ENCODE data around the gene KRTAP21-3.

KRTAP21-3 gene

DNA sequence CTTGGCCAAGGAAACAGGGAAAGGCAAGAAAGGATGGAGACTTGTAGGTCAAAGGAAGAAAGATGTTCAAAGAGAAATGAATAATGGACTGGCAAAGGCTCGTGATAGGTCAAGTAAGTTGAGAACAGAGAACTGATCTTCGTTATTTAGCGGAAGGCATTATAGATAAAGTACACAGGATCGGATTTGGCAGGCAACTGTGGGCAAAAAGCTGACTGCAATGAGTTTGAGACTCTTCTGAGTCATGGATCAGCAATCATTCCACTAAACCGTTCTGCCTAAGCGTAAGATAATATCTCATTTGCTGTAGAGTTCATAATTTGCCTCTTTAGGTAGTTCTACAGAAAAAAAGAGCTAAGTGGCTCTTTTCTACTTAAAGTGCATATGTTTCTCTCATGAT lies 34.1 kb downstream of the KRTAP21-3 start:
- Histone ChIP-seq H3K79me2 (ENCODE audit: low read length) (no peaks in the 10 kb centered on the region), H3K4me1 (ENCODE audit: low read length) (peaks cover 14% of the 10 kb centered on the region), H3K4me3 (ENCODE audit: low read length) (no peak overlapping the region), H4K20me1 (ENCODE audit: insufficient read depth, low read length) (no peaks in the 10 kb centered on the region), H3K27me3 (ENCODE audit: low read depth, low read length) (no peaks in the 10 kb centered on the region), H3K9me3 (ENCODE audit: insufficient read depth, low read length) (no peaks in the 10 kb centered on the region), H3K9ac (ENCODE audit: low read length) (no peak overlapping the region), H3K36me3 (replicated peaks; ENCODE audit: low read depth, low read length) (no peaks in the 10 kb centered on the region), H3K27ac (ENCODE audit: low read length) (no peak overlapping the region), H3K4me2 (ENCODE audit: low read length) (no peak overlapping the region), H2AFZ (ENCODE audit: low read depth, low read length) (no peak overlapping the region)
- TF ChIP-seq CTCF (IDR thresholded peaks at IDR 0.05; ENCODE audit: low read depth, low read length) (no peak), EZH2phosphoT487 (IDR thresholded peaks at IDR 0.05; ENCODE audit: low read depth) (no peak)

GRCh38 chr21:30680586-30680985 lies 38.0 kb downstream of the KRTAP21-3 start:
- TF ChIP-seq CTCF (IDR thresholded peaks at IDR 0.05; ENCODE audit: low read depth, low read length) = no peak
- no peak for TF ChIP-seq EZH2phosphoT487 (IDR thresholded peaks at IDR 0.05; ENCODE audit: low read depth)
- no peak overlapping the region for H3K4me3 ChIP-seq (ENCODE audit: low read length)
- H2AFZ ChIP-seq (ENCODE audit: low read depth, low read length) = no peak overlapping the region
- H3K27ac ChIP-seq (ENCODE audit: low read length) = no peak overlapping the region
- no peaks in the 10 kb centered on the region for H3K36me3 ChIP-seq (replicated peaks; ENCODE audit: low read depth, low read length)
- no peaks in the 10 kb centered on the region for H3K9me3 ChIP-seq (ENCODE audit: insufficient read depth, low read length)
- H3K9ac ChIP-seq (ENCODE audit: low read length) = no peak overlapping the region
- no peaks in the 10 kb centered on the region for H3K27me3 ChIP-seq (ENCODE audit: low read depth, low read length)
- H3K79me2 ChIP-seq (ENCODE audit: low read length) = no peaks in the 10 kb centered on the region
- H3K4me2 ChIP-seq (ENCODE audit: low read length) = no peak overlapping the region
- no peaks in the 10 kb centered on the region for H3K4me1 ChIP-seq (ENCODE audit: low read length)
- no peaks in the 10 kb centered on the region for H4K20me1 ChIP-seq (ENCODE audit: insufficient read depth, low read length)

DNA sequence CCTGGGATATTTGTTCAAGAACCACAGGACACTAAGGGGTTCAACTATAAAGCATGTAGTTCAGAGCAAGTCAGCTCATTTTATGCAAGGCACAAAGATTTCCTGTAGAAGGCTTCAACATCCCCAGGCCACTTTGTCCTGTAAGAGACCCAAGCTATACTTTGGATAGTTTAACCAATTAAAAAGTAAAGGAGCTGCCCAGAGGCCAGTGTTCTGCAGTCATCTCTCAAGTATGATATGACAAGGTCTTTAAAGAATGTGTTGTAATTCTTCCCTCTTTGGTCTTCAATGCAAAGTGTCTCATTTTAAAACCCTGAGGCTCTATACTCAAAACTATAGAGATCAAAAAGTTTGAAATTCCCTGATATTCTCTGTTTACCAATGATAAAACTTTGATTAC lies 41.8 kb downstream of the KRTAP21-3 start:
- H3K27me3 ChIP-seq (ENCODE audit: low read depth, low read length) = no peaks in the 10 kb centered on the region
- H3K9ac ChIP-seq (ENCODE audit: low read length) = no peak overlapping the region
- no peak for TF ChIP-seq CTCF (IDR thresholded peaks at IDR 0.05; ENCODE audit: low read depth, low read length)
- TF ChIP-seq EZH2phosphoT487 (IDR thresholded peaks at IDR 0.05; ENCODE audit: low read depth) = no peak

GRCh38 chr21:30674312-30674711 lies 44.3 kb downstream of the KRTAP21-3 start:
- Histone ChIP-seq H3K9ac (ENCODE audit: low read length) (no peak overlapping the region), H2AFZ (ENCODE audit: low read depth, low read length) (no peak overlapping the region), H3K4me2 (ENCODE audit: low read length) (no peak overlapping the region), H3K9me3 (ENCODE audit: insufficient read depth, low read length) (no peaks in the 10 kb centered on the region), H3K4me1 (ENCODE audit: low read length) (no peaks in the 10 kb centered on the region), H4K20me1 (ENCODE audit: insufficient read depth, low read length) (no peaks in the 10 kb centered on the region), H3K27ac (ENCODE audit: low read length) (no peak overlapping the region), H3K4me3 (ENCODE audit: low read length) (no peak overlapping the region), H3K36me3 (replicated peaks; ENCODE audit: low read depth, low read length) (no peaks in the 10 kb centered on the region), H3K79me2 (ENCODE audit: low read length) (no peaks in the 10 kb centered on the region), H3K27me3 (ENCODE audit: low read depth, low read length) (no peaks in the 10 kb centered on the region)
- TF ChIP-seq CTCF (IDR thresholded peaks at IDR 0.05; ENCODE audit: low read depth, low read length) (no peak), EZH2phosphoT487 (IDR thresholded peaks at IDR 0.05; ENCODE audit: low read depth) (no peak)

More for the DNA sequence above, 41.8 kb downstream of the KRTAP21-3 start:
- no peak overlapping the region for H2AFZ ChIP-seq (ENCODE audit: low read depth, low read length)
- H3K9me3 ChIP-seq (ENCODE audit: insufficient read depth, low read length) = no peaks in the 10 kb centered on the region
- H3K4me1 ChIP-seq (ENCODE audit: low read length) = no peaks in the 10 kb centered on the region
- no peaks in the 10 kb centered on the region for H4K20me1 ChIP-seq (ENCODE audit: insufficient read depth, low read length)
- no peak overlapping the region for H3K4me2 ChIP-seq (ENCODE audit: low read length)
- no peaks in the 10 kb centered on the region for H3K36me3 ChIP-seq (replicated peaks; ENCODE audit: low read depth, low read length)
- no peak overlapping the region for H3K27ac ChIP-seq (ENCODE audit: low read length)
- H3K79me2 ChIP-seq (ENCODE audit: low read length) = no peaks in the 10 kb centered on the region
- no peak overlapping the region for H3K4me3 ChIP-seq (ENCODE audit: low read length)

Measured in OCI-LY3 (cell line).